ENCODE measurements around the gene ICE1.

The ICE1 gene

DNA sequence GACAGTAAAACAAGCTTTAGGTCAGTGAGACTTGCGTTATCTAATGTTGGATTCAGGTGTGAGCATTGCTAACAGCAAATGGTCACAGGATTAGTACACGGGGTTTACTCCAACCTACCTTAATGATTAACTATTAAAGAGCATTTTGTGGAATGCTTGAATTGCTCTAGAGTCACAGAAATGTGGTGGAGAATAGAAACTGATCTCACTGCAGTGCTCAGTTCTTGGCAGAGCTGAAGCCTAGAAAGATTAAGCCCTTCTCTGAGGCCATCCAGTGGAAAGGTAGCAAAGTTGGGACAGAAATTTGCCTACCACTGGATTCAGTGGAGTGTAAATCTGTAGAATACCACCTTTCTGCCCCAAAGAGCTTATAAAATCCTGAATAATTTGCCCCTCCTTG lies 60.9 kb downstream of the ICE1 start:
- no peak overlapping the region for H3K4me3 ChIP-seq (ENCODE audit: low read depth, low read length)
- in situ Hi-C loops (cut with HindIII; ENCODE audit: low sequenced_read_pairs), result loop anchor here (25.0 kb wide), 2 partner anchors 1104 to 1254 kb away; no protein-coding TSS in a partner anchor
- TF ChIP-seq, protein P1, sequence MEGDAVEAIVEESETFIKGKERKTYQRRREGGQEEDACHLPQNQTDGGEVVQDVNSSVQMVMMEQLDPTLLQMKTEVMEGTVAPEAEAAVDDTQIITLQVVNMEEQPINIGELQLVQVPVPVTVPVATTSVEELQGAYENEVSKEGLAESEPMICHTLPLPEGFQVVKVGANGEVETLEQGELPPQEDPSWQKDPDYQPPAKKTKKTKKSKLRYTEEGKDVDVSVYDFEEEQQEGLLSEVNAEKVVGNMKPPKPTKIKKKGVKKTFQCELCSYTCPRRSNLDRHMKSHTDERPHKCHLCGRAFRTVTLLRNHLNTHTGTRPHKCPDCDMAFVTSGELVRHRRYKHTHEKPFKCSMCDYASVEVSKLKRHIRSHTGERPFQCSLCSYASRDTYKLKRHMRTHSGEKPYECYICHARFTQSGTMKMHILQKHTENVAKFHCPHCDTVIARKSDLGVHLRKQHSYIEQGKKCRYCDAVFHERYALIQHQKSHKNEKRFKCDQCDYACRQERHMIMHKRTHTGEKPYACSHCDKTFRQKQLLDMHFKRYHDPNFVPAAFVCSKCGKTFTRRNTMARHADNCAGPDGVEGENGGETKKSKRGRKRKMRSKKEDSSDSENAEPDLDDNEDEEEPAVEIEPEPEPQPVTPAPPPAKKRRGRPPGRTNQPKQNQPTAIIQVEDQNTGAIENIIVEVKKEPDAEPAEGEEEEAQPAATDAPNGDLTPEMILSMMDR (IDR thresholded peaks at IDR 0.05; ENCODE audit: low read depth, low read length, missing control alignments), result no peak
- DNase-seq (ENCODE audit: low read depth), result no peak

DNA sequence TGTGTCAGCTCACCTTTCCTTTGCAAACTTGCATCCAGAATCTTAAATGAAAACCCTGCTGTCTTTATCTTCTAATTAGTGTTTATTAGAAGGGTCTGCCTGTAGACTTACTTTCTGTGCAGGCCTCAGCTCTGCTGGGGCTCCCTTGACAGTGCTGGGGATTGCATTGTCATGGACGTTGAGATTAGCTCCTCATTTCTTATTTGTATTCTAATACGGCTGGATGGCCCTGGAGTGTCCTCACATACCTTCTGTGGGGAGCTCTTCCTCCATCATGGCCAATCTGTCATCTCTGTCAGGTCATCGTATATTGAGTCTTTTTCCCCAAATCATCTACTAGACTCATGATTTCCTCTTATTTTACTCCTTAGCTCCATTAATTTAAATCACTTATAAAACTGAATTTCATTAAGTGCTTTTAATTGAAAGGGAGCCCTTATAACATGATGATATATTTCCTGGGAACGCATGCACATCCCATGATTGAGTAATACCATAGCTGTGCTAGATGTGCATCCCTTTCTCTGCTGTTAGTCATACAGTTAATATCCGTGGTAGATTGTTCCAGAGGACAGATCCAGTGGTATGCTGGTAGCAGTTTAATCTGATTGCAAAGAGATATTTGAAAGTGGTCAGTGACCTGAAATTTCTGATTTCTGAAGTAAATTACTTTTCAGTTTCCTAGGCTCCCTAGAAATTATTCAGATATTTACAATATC lies 61.6 kb downstream of the ICE1 start:
- in situ Hi-C loops (cut with HindIII; ENCODE audit: low sequenced_read_pairs), result loop anchor here (25.0 kb wide), 2 partner anchors 1103 to 1253 kb away; no protein-coding TSS in a partner anchor
- DNase-seq (ENCODE audit: low read depth), result no peak

DNA sequence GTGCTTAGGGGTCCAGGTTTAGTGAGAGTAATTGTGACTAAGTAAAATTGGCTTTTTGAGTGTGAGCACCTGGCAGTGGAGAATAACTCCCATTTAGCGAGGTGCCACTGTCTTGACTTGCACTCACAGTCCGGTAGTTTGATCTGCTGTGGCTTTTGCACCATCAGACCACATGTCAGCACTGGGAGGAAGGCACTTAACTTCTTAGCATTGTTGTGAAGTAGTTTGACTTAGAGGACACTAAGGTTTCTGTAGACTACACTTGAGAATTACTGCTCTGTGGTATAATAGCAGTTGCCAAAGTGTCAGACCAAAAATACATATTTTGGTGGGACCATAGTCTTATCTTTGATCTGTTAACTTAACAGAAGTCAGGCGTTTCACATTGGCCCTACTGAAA lies 63.6 kb downstream of the ICE1 start:
- TF ChIP-seq, protein P1 (IDR thresholded peaks at IDR 0.05; ENCODE audit: low read depth, low read length, missing control alignments), result no peak
- in situ Hi-C loops (cut with HindIII; ENCODE audit: low sequenced_read_pairs), result loop anchor here (25.0 kb wide), 2 partner anchors 1101 to 1251 kb away; no protein-coding TSS in a partner anchor
- DNase-seq (ENCODE audit: low read depth), result no peak
- no peak overlapping the region for H3K4me3 ChIP-seq (ENCODE audit: low read depth, low read length)

More for the DNA sequence above, 61.6 kb downstream of the ICE1 start:
- no peak overlapping the region for H3K4me3 ChIP-seq (ENCODE audit: low read depth, low read length)
- TF ChIP-seq, protein P1 (IDR thresholded peaks at IDR 0.05; ENCODE audit: low read depth, low read length, missing control alignments), result no peak

DNA sequence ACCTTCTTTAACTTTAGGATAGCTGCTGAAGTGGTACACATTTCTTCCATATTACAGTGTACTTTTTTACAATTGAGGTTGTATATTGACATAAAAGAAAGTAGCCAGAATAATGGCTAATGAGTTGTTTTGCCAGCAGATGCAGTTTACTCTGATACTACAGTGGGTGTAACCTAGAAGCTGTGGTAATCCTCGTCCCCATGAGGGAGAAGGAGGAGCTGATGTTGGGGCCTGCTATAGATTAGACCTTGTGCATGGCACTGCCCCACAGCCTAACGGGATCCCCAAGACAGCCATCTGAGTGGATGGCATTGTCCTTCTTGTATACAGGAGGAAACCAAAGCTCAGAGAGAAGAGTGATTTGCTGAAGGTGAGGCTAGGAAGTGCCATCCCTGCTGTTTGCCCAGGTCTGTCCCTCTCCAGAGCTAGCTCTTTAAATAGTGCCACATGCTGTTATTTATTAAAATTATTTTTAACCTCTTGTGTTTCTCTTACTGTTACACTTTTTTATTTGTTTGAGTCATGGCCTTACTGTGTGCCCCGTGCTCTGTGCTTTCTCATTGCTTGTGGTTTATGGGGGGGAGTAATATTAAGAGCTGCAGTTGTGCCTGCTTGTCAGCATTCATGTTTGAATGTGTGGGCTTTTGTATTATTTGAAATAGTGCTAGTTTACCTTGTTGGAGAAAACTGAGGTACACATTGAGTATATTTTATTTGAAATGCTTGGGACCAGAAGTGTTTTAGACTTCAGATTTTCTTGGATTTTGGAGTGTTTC lies 65.3 kb downstream of the ICE1 start:
- in situ Hi-C loops (cut with HindIII; ENCODE audit: low sequenced_read_pairs), result loop anchor here (25.0 kb wide), 2 partner anchors 1100 to 1250 kb away; no protein-coding TSS in a partner anchor
- H3K4me3 ChIP-seq (ENCODE audit: low read depth, low read length), result no peak overlapping the region
- DNase-seq (ENCODE audit: low read depth), result no peak
- TF ChIP-seq, protein P1 (IDR thresholded peaks at IDR 0.05; ENCODE audit: low read depth, low read length, missing control alignments), result no peak

DNA sequence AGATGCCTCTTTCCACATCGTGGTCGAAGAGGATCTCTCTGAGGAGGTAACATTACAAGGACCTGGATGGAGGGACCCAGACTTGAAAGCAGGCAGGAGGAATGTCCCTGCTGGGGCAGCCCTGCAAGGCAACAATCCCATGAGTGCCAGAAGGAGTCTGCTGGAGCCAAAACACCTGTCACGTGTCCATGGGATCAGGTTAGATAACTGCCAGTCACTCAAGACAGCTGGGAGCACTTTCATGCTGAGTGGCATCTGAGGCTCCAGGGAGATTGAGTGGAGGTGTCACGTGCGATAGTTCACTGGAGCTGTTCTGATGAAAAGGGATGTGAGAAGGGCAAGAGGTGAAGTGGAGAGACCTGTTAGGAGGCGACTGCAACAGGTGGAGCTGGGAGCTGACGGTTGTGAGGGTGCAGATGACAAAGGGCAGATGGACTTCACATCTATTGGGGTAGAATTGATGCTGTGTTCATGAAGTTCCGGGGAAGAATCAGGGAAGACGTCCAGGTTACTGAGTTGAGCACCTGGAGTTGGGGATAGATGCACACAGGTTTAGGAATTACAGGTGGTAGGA lies 68.4 kb downstream of the ICE1 start:
- TF ChIP-seq, protein P1 (IDR thresholded peaks at IDR 0.05; ENCODE audit: low read depth, low read length, missing control alignments), result no peak
- no peak overlapping the region for H3K4me3 ChIP-seq (ENCODE audit: low read depth, low read length)
- in situ Hi-C loops (cut with HindIII; ENCODE audit: low sequenced_read_pairs), result loop anchor here (25.0 kb wide), 2 partner anchors 1096 to 1246 kb away; no protein-coding TSS in a partner anchor
- DNase-seq (ENCODE audit: low read depth), result no peak

Data from astrocyte of the cerebellum (primary cell).